Left lung (tissue), 10 donors: ENCODE results near the gene DBNDD1. TPM values are rescaled to one million over a fixed set of nuclear protein-coding genes. Genes with fewer than 3 reads are reported as not detected.
A peak's percentile ranks its signal among the peaks of the same experiment; 100 is the strongest.

Experiments used
- ATAC-seq: fragments of 200-7000 bp; cut with Tn5 transposase; one replicate; pipeline ENCODE4 v1.9.1; 2020; ENCODE audit warnings: moderate library complexity
- DNase-seq, 4 donors: peaks; one replicate each; pipeline ENCODE4 v3.0.0-alpha.2; 2013 to 2020
- H3K27ac ChIP-seq, 2 donors: fragments of 200-600 bp; sonication (generic) in 1 of 2; one replicate each; pipeline versions ENCODE4 v1.5.0 to v1.8.0; 2020 to 2021
- H3K27me3 ChIP-seq, 2 donors: fragments of 200-600 bp; sonication (generic) in 1 of 2; one replicate each; pipeline versions ENCODE4 v1.5.0 to v1.8.0; 2020 to 2021
- H3K36me3 ChIP-seq, 2 donors: fragments of 200-600 bp; sonication (generic) in 1 of 2; one replicate each; pipeline versions ENCODE4 v1.5.0 to v1.8.0; 2020 to 2021
- H3K4me1 ChIP-seq, 2 donors: fragments of 200-600 bp; one replicate each; pipeline ENCODE4 v1.8.0; 2021
- H3K4me3 ChIP-seq, 2 donors: fragments of 200-600 bp; sonication (generic) in 1 of 2; one replicate each; pipeline versions ENCODE4 v1.5.0 to v1.8.0; 2020 to 2021; ENCODE audit warnings: mild to moderate bottlenecking in 1 of 2
- H3K9me3 ChIP-seq, 2 donors: fragments of 200-600 bp; sonication (generic) in 1 of 2; one replicate each; pipeline versions ENCODE4 v1.5.0 to v1.8.0; 2020 to 2021
- CTCF ChIP-seq, 2 donors: fragments of 200-600 bp; sonication (generic) in 1 of 2; IDR thresholded peaks; one replicate each; pipeline versions ENCODE4 v1.5.0 to v1.8.0; 2021; ENCODE audit warnings: antibody characterized with exemption in 2 of 2
- intact Hi-C, 2 donors: fragments of 100-400 bp; cut with DNase I; formaldehyde crosslinking; loops; one replicate each; pipeline versions ENCODE4 v1.11.2 to v1.14.2; 2022
- polyA plus RNA-seq, 6 donors: library from polyadenylated mRNA; unstranded; fragments of 120-200 nt; gene quantifications; one replicate each; pipeline ENCODE4 v1.2.1, GENCODE V29; 2013; ENCODE audit not compliant: insufficient read length in 6 of 6
- total RNA-seq, 2 donors: library from RNA; stranded (reverse); fragmentation: NEBNext Ultra II Directional; extraction: Animal tissue kit (Norgen Biotek cat#: 25700); gene quantifications; one replicate each; pipeline ENCODE4 v1.2.1, GENCODE V29; 2021
- donor health status: DM: no; HTN: yes; CAD: no.
- donor health status: DM: no; HTN: no; CAD: no.

Gene DBNDD1
- total and polyA plus RNA-seq, 8 donors, result 6.4 to 20.6 (median 7.8) TPM

DNA sequence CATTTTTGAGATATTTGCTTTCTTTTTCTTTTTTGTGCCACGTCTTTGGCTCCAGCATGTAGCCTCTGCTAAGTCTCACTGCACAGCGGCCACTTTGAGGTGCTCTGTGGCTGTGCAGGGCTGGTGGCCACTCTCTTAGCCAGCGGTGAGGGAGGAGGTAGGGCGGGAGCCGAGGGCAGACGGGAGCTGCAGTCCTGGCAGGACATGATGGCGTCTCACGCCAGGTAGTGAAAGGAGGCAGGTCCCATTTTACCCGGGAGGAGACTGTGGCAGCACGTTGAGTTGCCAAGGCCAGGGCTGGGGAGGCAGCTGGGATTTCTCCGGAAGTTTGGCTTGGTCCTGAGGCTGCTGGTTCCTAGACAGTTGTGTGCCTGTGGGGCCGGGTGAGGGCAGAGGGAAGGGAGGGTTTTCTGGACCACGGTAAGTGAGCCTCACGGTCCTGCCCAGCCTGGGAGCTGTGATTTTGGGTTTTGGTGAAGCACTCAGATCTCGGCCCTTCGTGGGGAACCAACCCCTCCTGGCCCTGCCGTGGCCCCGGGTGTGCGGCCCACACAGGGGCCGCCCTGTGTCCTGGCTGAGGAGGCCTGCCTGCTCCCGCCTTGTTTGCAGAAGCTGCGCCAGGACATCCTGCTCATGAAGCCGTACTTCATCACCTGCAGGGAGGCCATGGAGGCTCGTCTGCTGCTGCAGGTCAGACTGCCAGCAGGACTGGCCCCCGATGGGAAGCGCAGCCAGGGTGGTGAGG lies 56.3 kb downstream of the DBNDD1 start:
- Histone ChIP-seq H3K4me1 (peaks cover 0 to 10% of the 10 kb centered on the region in 2 donors), H3K36me3 (peaks cover 0 to 92% of the 10 kb centered on the region in 2 donors), H3K27me3 (no peaks in the 10 kb centered on the region), H3K27ac (no peak overlapping the region), H3K4me3 (no peak overlapping the region), H3K9me3 (no peaks in the 10 kb centered on the region)
- no peak for TF ChIP-seq CTCF (IDR thresholded peaks at IDR 0.05)
- intact Hi-C loops, result no loop called here
- peak in 1 of 4 donors; percentile 63 for DNase-seq
- ATAC-seq, result no peak

DNA sequence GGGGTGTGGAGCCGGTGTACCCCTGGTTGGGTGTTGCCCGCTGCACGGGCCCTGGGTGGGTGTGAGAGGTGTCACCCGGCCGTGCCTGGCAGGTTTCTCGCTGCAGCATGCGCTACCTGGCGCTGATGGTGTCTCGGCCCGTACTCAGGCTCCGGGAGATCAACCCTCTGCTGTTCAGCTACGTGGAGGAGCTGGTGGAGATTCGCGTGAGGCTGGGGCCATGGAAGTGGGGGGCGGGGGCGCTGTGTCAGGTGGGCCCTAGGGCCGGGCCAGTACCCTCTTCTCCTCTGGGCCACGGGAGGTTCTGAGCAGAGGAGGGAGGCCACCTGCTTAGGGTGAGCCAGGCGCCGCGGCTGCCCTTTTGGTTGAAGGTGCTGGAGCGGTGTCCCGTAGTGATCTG lies 57.3 kb downstream of the DBNDD1 start:
- DNase-seq (peak in 1 of 4 donors; percentile 53), ATAC-seq (no peak)
- H3K9me3 ChIP-seq, result no peaks in the 10 kb centered on the region
- H3K4me3 ChIP-seq, result no peak overlapping the region
- peaks cover 0 to 10% of the 10 kb centered on the region in 2 donors for H3K4me1 ChIP-seq
- peaks cover 0 to 95% of the 10 kb centered on the region in 2 donors for H3K36me3 ChIP-seq
- intact Hi-C loops, result no loop called here
- no peaks in the 10 kb centered on the region for H3K27me3 ChIP-seq
- no peak for TF ChIP-seq CTCF (IDR thresholded peaks at IDR 0.05)
- no peak overlapping the region for H3K27ac ChIP-seq

DNA sequence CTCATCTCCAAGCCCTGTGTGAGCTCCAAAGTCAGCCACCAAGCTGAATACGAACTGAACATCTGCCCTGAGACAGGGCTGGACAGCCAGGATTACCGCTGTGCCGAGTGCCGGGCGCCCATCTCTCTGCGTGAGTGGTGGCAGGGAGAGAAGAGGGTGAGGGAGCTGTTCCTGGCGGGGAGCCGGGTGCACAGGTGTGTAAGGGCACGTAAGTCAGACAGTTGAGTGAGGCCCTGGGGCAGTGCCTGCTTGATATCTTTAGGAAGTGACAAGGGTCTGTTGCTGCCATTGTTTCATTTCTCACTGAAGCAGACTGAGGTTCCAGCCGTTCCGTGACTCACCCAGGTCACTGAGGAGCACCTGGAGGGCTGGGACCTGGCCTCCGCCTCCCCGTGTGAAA lies 58.3 kb downstream of the DBNDD1 start:
- Histone ChIP-seq H3K27ac (no peak overlapping the region), H3K4me3 (no peak overlapping the region), H3K9me3 (no peaks in the 10 kb centered on the region), H3K27me3 (no peaks in the 10 kb centered on the region), H3K4me1 (peaks cover 0 to 20% of the 10 kb centered on the region in 2 donors), H3K36me3 (peaks cover 0 to 91% of the 10 kb centered on the region in 2 donors)
- ATAC-seq (no peak), DNase-seq (peak in 1 of 4 donors; percentile 65)
- no peak for TF ChIP-seq CTCF (IDR thresholded peaks at IDR 0.05)
- intact Hi-C loops, result no loop called here

- Histone ChIP-seq H3K4me1 (peaks cover 0 to 22% of the 10 kb centered on the region in 2 donors), H3K27ac (no peak overlapping the region), H3K4me3 (no peak overlapping the region), H3K36me3 (peaks cover 0 to 82% of the 10 kb centered on the region in 2 donors), H3K27me3 (no peaks in the 10 kb centered on the region), H3K9me3 (no peaks in the 10 kb centered on the region)
- no peak for TF ChIP-seq CTCF (IDR thresholded peaks at IDR 0.05)
- peak in 1 of 4 donors; percentile 48 for DNase-seq
- no peak for ATAC-seq
- intact Hi-C loops, result no loop called here
Measured at GRCh38 chr16:89958596-89958995, 60.7 kb downstream of the DBNDD1 start.

GRCh38 chr16:89958068-89958467 lies 61.2 kb downstream of the DBNDD1 start:
- peak overlapping the region in 1 of 2 donors; percentile 91 for H3K27ac ChIP-seq

More at GRCh38 chr16:89958068-89958467, 61.2 kb downstream of the DBNDD1 start:
- Histone ChIP-seq H3K4me3 (peak overlapping the region in 1 of 2 donors; percentile 36), H3K36me3 (peaks cover 0 to 77% of the 10 kb centered on the region in 2 donors), H3K4me1 (peaks cover 0 to 22% of the 10 kb centered on the region in 2 donors), H3K27me3 (no peaks in the 10 kb centered on the region), H3K9me3 (no peaks in the 10 kb centered on the region)
- ATAC-seq (peak; percentile 42), DNase-seq (peak in 1 of 4 donors; percentile 68)
- intact Hi-C loops, result no loop called here
- no peak for TF ChIP-seq CTCF (IDR thresholded peaks at IDR 0.05)
